GM23338 (cell line): ENCODE measurements around the gene ACSF2.

Experiments used
- CREB1 ChIP-seq: fragments of 250-450 bp; sonication (Bioruptor Pico); IDR thresholded peaks from 2 replicates; pipeline ENCODE4 v1.5.0; 2020; ENCODE audit warnings: low read depth, mild to moderate bottlenecking, moderate library complexity
- ETS1 ChIP-seq: IDR thresholded peaks from 2 replicates; pipeline ENCODE4 v1.6.1; 2016; ENCODE audit warnings: antibody characterized with exemption
- EZH2 ChIP-seq: fragments of 200-600 bp; sonication (generic); IDR thresholded peaks from one replicate; pipeline ENCODE4 v1.8.0; 2017; ENCODE audit warnings: antibody characterized with exemption, mild to moderate bottlenecking, low read depth; ENCODE audit not compliant: unreplicated experiment
- EZH2phosphoT487 ChIP-seq: fragments of 200-600 bp; sonication (generic); IDR thresholded peaks from one replicate; pipeline ENCODE4 v1.8.1; 2018; ENCODE audit warnings: antibody characterized with exemption; ENCODE audit not compliant: unreplicated experiment
- JUNB ChIP-seq: IDR thresholded peaks from one replicate; pipeline ENCODE4 v1.6.1; 2016; ENCODE audit warnings: antibody characterized with exemption; ENCODE audit not compliant: unreplicated experiment
- NANOG ChIP-seq: IDR thresholded peaks from 2 replicates; pipeline ENCODE4 v1.6.1; 2016; ENCODE audit warnings: antibody characterized with exemption, borderline replicate concordance
- POLR2AphosphoS5 ChIP-seq: IDR thresholded peaks from 2 replicates; pipeline ENCODE4 v1.6.1; 2016; ENCODE audit warnings: antibody characterized with exemption, low read depth
- ZNF114 ChIP-seq: fragments of 250-450 bp; sonication (Bioruptor Pico); IDR thresholded peaks from 2 replicates; pipeline ENCODE4 v1.5.0; 2020; ENCODE audit warnings: mild to moderate bottlenecking, moderate library complexity
- ZNF331 ChIP-seq: fragments of 250-450 bp; sonication (Bioruptor Pico); IDR thresholded peaks from 2 replicates; pipeline ENCODE4 v1.5.0; 2020; ENCODE audit warnings: low read depth, mild to moderate bottlenecking, moderate library complexity
- TF ChIP-seq, protein P1 (sequence below): IDR thresholded peaks from one replicate; pipeline ENCODE4 v1.6.1; 2018; ENCODE audit warnings: antibody characterized with exemption; ENCODE audit not compliant: unreplicated experiment
- TF ChIP-seq, protein P2 (sequence below), 2 experiments: fragments of 200-600 bp in 1 of 2; sonication (generic) in 1 of 2; conservative IDR thresholded peaks; 2 replicates each; pipeline versions ENCODE4 v1.5.1 to v1.6.1; 2016 to 2017; ENCODE audit warnings: antibody characterized with exemption in 2 of 2, low read depth in 2 of 2, mild to moderate bottlenecking in 2 of 2, moderate library complexity in 1 of 2

GRCh38 chr17:50480142-50480764 lies 54.2 kb downstream of the ACSF2 start:
- TF ChIP-seq, protein P1, sequence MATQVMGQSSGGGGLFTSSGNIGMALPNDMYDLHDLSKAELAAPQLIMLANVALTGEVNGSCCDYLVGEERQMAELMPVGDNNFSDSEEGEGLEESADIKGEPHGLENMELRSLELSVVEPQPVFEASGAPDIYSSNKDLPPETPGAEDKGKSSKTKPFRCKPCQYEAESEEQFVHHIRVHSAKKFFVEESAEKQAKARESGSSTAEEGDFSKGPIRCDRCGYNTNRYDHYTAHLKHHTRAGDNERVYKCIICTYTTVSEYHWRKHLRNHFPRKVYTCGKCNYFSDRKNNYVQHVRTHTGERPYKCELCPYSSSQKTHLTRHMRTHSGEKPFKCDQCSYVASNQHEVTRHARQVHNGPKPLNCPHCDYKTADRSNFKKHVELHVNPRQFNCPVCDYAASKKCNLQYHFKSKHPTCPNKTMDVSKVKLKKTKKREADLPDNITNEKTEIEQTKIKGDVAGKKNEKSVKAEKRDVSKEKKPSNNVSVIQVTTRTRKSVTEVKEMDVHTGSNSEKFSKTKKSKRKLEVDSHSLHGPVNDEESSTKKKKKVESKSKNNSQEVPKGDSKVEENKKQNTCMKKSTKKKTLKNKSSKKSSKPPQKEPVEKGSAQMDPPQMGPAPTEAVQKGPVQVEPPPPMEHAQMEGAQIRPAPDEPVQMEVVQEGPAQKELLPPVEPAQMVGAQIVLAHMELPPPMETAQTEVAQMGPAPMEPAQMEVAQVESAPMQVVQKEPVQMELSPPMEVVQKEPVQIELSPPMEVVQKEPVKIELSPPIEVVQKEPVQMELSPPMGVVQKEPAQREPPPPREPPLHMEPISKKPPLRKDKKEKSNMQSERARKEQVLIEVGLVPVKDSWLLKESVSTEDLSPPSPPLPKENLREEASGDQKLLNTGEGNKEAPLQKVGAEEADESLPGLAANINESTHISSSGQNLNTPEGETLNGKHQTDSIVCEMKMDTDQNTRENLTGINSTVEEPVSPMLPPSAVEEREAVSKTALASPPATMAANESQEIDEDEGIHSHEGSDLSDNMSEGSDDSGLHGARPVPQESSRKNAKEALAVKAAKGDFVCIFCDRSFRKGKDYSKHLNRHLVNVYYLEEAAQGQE = no peak
- TF ChIP-seq, protein P2, sequence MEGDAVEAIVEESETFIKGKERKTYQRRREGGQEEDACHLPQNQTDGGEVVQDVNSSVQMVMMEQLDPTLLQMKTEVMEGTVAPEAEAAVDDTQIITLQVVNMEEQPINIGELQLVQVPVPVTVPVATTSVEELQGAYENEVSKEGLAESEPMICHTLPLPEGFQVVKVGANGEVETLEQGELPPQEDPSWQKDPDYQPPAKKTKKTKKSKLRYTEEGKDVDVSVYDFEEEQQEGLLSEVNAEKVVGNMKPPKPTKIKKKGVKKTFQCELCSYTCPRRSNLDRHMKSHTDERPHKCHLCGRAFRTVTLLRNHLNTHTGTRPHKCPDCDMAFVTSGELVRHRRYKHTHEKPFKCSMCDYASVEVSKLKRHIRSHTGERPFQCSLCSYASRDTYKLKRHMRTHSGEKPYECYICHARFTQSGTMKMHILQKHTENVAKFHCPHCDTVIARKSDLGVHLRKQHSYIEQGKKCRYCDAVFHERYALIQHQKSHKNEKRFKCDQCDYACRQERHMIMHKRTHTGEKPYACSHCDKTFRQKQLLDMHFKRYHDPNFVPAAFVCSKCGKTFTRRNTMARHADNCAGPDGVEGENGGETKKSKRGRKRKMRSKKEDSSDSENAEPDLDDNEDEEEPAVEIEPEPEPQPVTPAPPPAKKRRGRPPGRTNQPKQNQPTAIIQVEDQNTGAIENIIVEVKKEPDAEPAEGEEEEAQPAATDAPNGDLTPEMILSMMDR (conservative IDR thresholded peaks at IDR 0.05; ENCODE audit: low read depth in 2 of 2) = no peak
- TF ChIP-seq EZH2 = no peak
- TF ChIP-seq CREB1 (CRISPR knock-in tag) = no peak
- TF ChIP-seq POLR2AphosphoS5 = no peak
- no peak for TF ChIP-seq EZH2phosphoT487
- no peak for TF ChIP-seq ETS1
- no peak for TF ChIP-seq JUNB
- TF ChIP-seq NANOG = no peak
- TF ChIP-seq ZNF114 = no peak
- TF ChIP-seq ZNF331 (CRISPR knock-in tag) = no peak
